ENCODE results near the gene HTRA3.

HTRA3 gene

DNA sequence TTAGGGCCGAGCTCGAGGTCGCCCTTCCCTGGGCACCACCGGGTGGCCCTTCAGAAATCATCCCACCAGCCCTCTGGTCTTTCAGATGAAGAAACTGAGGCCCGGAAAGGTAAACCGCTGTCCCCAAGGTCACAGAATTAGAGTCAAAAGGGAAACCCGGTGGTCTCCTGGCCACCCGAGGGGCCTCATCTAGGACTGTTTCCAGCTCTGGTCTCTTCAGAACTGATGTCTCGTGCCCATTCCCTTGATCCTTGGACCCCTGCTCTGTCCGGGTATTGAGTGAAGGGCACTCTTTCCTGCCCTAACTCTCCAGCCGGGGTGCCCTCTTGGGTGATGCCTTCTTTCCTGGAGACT is 841 bp downstream of the HTRA3 start:
- no peak for DNase-seq

DNA sequence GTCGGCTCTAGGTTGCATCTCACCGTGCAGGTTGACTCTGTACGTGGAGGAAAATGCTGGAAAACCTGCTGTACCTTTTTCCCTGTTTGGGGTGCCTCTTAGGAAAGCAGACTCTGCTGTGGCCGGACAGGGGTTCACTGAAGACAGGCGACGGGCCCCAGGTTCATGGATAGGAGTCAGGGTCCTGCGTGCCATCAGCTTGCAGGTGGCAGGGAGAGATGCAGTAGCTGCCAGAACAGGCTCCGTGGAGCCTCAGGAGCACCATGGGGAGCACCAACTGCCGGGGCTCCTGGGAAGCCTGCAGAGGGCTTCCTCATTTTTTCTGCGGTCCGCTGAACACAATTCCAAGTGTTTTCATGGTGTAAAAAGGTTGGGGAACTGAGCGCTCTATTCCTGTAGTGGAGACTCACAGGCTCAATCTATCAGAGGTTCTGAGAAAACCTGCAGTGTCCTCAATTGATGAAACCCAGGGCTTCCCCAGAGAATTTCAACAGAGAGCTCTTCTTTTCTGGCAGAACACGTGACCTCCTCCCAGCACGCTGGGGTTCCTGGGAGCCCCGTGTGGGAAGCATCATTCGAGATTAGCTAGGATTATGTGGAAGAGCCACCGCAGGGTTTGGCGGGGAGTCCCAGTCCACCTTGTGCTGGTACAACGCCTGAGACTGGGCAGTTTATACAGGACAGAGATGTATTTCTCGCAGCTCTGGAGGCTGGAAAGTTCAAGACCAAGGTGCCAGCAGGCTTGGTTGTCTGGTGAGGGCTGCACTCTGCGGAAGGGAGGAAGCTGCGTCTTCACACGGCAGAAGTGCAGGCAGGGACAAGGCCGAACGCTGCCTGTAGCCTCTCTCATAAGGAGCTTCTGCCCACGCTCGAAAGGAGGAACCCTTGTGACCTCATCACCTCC is 1.6 kb downstream of the HTRA3 start:
- no peak for DNase-seq

DNA sequence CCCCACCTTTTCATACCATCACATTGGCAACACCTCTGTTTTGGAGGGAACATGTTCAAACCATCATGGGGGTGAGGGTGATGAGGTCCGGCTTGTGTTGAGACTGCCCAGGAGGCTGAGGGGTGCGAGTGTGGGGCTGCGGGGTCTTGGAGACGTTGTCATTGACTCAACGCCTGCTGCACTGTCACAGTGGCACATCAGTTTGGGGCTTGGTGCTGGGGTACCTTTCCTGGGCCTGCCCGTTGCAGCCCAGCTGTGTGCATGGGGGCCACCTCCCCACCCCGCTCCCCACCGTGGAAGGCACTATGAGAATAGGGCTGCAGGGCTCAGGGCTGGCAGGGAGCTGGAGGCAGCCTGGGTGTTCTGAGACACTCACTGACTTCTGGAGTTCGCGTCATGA is 2.3 kb downstream of the HTRA3 start:
- no peak for DNase-seq

DNA sequence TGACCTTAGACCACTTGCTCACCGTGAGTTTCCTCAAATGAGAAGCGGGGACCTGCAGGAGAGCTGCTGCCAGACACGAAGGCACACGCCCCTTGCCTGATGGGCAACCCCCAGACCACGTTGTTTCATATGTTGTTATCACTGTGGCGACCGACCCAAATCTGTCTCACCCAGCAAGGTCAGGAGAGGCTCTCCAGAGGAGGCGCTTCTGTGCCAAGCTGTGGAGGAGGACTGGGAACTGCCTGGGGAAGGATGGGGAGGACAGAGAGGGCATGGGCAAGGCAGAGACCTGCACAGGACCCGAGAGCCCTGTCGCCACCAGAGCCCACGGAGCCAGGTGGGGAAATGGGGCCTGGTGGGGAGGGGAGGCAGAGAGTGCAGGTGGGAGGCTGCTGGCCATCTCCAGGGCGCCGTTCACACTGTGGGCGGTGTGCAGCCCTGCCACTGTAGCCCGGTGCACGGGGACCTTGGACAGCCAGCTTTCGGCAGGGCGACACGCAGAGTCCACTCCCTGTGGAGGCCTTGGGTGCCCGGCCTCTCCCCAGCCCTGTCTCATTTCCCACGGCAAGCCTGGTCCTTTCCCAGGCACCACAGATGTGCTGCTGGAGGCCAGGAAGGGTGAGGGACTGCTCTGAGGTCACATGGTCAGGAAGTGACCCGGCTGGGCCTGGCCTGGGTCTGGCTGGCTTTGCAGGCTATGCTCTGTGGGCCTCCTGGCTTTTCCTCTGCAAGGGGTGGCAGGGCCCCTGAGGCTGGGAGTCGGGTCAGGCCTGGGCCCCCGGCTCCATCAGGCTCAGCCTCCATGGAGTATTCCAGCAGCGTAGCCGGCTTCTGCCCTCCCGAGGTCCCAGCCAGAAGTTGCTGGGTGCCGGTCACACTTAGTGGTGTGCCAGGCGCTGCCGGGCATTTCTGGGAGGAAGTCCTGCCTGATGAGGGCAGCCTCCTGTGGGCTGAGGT is 3.2 kb downstream of the HTRA3 start:
- DNase-seq: peak; percentile 52

DNA sequence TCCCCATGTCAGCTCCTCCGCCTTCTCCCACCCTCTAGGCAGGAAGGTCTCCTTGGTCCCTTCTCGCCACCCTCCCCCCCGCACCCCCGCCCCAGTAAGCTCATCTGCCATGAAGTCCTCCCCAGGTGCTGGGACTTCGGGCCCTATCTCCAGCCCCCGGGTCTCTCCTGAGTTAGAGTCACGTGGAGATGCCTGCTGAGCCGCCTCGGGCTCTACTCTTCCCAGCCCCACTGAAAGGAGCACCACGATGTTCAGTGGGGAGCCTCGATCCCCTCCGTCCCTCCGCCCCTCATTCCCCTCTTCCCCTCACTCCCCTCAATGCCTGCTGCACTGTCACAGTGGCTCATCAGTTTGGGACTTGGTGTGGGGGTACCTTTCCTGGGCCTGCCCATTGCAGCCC is 3.9 kb downstream of the HTRA3 start:
- DNase-seq: no peak

DNA sequence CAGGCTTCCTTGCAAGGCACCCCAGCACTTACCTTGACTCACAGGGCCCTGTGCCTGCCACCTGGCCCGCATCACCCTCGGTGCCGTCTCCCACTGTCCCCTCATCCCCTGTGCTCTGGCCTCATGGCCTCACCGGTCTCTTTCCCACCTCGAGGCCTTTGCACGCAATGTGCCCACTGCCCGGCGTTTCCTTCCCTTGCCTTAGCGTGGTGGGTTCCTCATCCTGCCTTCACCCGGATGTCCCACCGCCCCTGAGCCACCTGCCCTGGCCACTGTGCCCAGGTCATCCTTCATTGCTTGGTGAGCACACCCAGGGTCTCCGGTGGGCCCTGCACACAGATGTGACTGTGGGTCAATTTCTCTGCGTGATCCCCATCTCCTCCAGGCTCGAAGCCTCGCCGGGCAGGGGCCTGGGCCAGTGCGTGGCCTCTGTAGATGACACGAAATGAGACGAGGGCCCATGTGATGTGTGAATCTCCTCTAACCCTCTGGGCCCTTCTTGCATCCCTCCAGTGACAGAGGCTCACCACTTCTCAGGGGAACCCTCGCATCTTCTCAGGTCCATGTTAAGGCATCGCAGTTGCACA is 4.6 kb downstream of the HTRA3 start:
- no peak for DNase-seq

DNA sequence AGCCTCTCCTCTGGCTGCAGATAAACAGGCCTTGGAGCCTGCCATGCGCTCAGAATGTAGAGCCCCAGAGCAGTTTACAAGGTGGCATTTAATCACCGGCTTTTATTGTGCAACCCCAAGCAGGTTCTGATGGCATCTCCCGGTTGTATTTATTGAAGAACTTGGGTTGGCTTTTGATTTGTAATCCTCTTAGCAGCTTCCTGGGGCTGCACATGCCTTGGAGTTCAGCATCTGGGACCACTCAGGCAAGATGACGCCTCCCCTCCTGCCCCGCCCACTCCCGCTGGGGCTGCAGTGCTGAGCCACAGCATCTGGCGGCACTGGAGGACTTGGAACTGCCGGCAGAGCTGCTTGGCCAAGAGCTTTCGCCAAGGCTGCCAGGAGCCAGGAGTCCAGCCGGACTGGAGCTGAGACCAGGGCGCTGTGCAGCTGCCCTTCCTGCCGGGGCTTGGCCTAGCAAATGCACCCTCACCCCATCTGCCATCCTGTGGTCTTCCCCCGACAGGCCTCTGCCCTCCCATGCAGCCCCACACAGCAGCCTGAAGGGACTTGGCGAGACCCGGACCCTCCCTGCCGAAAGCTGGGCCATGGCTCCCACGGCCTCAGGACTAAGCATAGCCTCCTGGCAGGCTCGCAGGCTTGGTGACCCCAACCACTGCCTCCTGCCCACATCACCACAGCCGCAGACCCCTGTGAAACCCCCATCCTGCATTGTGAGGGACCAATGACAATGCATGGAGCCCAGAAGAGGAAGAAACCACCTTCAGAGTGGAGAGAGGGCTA is 5.4 kb downstream of the HTRA3 start:
- DNase-seq: peak; percentile 70

DNA sequence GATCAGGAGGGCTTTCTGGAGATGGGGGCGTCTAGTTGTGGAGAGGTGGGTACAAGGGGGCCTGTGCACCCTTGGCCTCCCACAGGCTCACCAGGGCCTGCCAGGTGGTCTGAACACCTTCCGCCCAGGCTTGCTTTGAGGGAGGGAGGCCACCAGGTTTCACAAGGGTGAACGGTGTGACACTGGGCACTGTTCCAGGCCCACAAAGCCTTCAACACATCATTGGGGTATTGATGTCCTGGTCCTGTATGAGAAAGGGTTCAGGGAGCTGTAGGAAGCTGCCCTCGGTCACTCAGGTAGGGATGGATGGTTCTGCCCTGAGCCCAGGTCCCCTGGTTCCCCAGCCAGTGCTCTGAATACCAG is 6.0 kb downstream of the HTRA3 start:
- DNase-seq: no peak

DNA sequence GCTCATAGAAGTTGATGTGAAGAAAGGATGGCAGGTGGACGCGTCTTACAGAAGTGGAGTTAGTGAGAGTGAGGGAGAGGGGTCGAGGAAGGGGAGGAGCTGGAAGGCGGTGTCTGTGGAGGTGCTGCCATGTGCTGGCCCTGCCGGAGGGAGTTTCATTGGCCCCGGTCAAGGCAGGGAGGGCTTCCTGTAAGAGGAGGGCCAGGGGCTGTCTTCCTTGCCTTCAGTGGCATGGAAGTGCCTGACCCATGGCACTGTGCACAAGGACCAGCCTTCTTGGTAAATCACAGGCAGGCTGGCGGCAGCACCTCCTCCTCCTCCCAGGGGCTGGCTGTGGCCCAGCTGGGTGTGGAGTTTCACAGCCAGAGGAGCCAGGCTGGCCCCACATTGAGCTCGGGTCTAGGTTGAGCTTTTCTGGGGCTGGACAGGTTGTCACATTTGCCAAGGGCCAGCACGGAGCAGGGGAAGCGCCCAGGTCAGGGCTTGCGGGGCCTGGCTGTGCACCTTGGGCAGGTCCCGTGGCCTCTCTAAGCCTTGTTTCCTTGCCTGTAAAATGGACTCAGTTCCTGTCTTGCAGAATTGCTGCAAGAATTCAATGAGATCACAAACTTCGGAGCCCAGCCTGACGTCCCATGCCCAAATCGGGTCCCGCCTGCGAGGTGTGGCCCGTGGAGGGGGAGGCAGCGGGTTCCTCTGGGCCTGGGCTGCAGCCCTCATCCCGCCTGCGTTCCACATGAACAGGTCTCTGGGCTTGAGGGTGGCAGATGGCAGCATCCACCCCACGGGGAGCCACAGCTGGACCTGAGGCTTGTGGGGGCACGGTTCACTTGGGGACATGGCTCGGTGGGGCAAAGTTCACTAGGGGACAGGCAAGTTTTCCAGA is 7.0 kb downstream of the HTRA3 start:
- DNase-seq: no peak

DNA sequence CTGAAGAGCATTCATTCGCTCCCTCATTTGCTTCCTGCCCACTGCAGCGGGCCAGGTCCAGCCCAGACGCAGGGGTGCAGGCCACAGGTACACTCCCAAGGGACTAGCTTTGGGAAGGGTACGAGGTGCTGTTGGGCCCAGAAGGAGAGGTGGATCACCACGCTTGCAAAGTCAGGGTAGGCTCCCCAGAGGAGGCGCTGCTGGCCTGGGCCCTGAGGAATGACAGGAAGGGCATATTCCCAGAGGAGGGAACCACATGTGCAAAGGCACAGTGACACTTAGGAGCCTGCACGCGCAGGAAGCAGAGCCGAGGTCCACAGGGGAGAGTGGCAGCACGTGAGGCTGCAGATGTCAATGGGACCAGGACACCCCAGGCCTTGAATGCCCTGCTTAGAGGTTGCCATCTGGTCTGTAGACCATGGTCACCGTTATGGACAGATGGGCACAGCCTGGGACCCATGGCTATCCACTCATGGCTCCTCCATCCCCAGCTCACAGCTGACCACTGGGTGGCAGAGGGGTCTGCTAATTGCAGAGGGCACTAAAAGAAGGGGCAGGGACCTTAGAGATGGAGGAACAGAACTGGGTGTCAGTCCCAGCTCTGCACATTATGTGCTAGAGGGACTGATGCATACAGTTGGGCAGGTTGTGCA is 7.9 kb downstream of the HTRA3 start:
- DNase-seq: no peak

DNA sequence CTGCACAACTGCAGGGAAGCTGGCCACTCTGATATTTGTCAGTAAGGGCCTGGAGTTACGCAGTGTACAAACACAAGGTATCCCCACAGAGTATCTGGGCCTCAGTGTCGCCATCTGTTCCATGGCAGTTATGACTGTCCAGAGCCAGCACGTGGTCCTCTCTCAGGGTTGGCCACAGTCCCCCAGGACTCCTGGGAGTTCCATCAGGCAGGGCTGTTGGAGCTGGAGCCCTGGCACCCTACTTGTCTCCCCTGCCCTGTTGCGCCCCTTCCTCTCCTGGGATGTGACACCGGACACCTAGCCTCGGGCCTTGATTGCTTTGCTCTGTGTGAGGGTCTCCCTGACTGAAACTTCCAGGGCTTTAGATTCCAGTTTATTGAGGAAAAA is 8.4 kb downstream of the HTRA3 start:
- DNase-seq: no peak

DNA sequence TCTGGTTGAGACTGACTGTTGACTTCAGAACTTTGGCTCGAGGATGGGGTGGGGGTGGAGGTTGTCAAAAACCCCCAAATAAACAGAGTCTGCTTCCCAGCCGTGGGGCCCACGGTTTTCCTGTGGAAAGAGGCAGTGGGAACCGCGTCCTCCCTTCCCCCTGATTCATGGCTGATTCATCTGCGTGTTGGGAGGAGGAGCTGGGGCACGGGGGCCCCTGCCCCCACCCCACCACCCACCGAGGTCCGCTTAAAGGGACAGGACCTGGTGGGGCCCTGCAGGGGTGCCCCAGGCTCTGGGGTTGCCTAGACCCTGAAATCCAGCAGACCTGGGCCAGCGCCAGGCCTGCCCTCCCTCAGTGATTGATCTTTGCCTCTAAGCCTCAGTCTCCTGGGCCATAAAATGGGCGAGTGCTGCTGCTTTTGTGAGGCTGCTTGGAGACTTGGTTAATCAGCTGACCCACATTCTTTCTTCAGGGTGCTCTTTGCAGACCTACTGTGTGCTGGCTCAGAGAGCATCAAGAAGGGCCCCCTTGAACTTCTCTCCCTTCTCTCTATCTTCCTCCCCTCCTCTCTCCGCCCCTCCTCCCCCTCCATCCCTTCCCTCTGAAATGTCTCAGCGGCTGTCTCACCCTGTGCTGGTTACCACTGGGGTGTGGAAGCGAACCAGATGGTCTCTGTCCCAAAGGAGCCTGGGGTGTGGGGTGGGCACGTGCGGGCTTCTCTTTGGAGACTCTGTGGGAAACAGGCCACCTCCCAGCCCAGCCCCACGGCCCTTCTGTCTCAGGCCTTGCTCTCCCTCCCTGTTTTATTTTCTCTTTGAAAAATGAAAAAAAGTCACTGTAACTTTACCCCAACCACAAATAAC is 9.1 kb downstream of the HTRA3 start:
- peak; percentile 31 for DNase-seq

DNA sequence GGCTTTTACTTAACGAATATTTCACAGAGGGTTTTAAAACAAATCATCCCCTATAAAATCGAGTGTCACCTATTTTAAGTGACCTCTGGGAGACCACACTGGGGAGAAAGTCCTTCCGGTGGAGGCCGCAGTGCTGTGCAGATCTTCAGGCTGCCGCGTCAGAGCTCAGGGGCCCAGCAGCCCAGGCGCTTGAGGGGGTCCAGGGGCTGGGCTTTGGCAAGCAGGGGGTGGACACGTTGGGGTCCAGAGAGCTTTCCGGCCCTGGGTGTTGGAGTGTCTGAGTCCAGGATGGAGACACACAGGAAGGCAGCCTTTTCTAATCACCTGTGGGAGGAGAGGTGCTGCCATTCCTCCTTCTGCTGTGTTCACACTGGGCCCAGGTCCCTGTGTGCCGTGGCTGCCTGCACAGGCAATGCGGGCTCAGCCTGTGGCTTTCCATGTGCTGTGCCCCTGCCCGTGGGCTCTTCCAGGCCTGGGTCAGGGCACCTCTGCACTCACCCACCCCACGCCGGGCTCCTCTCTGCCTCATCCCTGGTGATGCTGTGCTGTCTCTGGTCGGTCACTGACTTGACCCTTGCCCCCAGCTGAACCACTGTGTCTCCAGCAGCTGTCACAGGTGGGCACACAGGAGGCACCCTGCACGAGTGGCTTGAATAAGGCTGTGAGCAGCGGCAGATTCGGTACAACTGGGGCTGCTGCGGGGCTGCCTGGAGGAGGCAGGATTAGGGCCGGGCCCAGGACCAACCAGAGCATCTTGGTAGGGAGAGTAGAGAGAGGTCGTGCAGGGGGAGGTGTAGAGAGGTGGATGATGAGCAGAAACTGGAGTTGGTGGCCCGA is 10.0 kb downstream of the HTRA3 start:
- DNase-seq: no peak

DNA sequence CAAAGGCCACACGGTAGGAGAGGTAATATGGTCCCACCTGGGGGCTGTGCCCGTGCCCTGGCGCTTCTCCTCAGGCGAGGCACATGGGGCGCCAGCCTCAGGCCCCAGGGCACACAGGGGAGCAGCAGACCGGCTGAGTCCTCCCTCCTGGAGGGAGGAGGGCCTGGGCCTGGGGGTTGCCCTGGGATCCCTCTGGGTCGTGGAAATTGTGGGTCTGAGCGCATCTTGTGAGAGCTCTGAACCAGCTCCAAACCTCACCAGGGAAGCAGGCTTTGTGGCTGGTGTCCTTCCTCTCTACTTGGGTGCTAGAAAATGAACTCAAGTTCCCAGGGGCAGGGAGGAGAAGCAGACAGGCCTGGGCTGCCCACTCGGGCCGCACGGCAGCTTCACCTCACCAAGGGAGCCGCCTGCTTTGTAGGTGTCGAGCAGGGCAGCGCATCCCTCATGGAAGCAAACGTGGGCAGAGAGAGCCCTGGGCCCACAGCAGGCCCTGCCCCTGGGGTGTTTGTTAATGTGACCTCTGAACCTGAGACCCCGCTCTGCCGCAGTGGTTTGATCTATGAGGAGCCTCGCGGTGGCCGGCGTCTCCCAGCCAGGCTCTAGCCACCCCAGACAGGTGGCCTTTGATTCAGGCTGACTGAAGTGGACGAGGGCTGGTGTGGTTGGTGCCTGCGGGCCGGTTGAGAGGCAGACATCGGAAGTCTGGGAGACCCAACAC is 10.8 kb downstream of the HTRA3 start:
- DNase-seq: no peak

DNA sequence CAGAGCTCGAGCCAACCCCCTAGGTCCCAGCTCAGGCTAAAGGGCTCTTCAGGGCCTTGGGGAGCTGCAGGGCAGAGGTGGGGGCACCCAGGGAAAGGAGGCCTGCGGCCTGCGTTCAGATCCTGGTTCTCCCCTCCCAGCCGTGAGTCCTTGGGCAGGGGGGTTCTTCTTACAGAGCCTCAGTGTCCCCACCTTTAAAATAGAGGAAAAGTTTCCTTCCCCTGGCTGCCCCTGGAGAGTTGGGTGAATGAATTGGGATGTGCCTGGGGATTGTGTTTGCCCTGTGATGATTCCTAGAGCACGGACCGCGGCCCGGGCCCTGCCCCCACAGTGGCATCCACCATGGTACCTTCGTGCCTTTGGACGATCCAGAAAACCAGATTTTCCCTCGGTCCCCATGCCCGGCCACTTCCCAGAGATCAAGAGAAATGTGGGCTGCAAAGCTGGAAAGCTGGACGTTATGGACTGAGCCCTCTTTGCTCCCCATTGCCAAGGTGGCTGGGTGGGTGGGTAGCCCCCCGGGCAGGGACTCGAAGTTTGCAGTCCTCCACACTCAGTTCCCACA is 11.4 kb downstream of the HTRA3 start:
- no peak for DNase-seq

DNA sequence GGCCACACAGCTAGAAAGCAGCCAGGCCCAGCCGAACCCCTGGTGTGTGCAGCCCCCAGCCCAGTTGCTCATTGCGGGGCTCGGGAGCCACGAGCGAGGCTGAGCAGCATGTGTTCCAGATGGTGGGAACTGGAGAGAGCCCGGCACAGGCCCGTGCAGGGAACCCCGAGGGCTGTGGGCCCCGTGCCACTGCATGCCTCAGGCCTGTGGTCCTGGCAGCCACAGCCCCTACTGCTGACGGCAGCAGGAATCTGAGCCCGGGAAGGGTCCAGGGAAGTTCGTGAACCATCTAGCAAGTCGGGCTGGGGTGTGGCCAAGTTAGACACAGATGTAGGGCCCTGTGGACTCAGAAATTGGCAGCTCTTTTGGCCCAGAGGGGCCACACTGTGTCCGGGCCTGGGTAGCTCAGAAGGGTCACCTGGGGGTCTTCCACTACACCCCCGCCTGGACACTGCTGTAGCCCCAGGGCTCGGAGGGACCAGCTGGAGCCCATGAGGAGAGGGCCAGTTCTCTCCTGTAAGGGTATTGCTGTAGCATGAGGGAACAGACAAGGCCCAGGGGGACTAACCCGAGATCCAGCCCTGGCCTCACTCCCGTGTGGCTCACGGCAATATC is 12.1 kb downstream of the HTRA3 start:
- DNase-seq: no peak

DNA sequence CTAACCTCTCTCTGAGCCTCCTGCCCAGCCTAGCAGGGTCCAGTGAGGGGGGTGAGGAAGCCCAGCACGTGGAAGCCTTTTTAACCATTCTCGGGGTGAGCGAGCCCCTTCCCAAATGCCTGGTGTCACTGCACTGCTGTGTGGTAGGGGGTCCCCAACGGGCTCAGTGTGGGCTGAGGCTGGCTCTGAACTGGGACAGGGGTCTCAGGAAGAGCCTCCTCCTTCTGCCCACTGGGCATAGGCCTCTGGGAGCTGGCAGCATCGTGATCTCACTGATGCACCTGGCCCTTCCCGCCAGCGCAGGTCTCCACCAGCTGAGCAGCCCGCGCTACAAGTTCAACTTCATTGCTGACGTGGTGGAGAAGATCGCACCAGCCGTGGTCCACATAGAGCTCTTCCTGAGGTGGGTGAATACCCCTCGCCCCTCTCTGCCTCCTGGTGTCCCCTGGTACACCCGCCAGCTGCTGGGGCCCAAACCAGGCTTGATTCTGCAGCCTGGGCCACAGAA is 12.6 kb downstream of the HTRA3 start:
- DNase-seq: no peak

DNA sequence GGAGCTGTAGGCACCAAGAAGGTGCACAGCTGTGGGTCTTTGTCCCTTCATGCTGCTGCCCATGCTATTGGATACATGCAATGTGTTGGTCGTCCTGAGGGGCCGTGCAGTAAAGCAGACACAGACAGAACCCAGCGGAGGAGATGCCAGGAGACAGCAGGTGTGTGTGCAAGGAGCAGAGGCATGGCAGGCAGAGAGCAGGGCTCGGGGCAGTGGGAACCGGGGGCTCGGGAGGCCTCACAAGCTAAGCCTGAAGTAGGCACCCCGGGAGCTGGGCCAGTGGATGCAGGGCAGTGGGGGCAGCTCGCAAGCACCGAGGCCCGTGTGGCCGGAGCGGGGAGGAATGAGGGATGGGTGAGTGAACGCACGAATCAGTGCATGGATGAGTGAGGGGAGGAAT is 13.2 kb downstream of the HTRA3 start:
- DNase-seq: no peak

Measured in hematopoietic multipotent progenitor cell treated with erythropoietin and hydrocortisone succinate and interleukin-3 and kit ligand, for 4 days (in vitro differentiated cells).